Activated CD4-positive, alpha-beta T cell treated with anti-CD3 and anti-CD28 coated beads, Interleukin-2, amount 50 U/mL, for 16 hours (primary cell): ENCODE data around the gene KHDC3L.
"Not testable (repeated sequence)": the region's sequence is repeated elsewhere in the genome, so short reads cannot be mapped to it uniquely, and the experiment has no call there.

ENCODE experiments used
- DNase-seq: peaks from one replicate; pipeline ENCODE4 v3.0.0-alpha.2; 2020

Gene KHDC3L

DNA sequence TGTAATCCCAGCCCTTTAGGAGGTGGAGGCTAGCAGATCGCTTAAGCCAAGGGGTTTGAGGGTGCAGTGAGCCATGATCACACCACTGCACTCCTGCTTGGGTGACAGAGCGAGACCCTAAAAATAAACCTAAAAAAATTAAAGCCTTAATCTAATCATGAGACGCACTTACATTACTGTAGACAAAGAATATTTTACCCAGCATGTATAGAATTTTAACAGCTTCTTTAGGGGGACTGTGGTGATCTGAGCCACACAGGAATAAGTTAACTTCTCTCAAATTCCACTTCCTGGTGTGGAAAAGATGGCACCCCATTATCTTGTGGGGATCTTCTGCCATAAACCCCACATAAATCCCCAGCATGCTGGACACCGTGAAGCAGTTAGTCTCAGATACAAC lies 9.5 kb downstream of the KHDC3L start:
- DNase-seq, result no peak

DNA sequence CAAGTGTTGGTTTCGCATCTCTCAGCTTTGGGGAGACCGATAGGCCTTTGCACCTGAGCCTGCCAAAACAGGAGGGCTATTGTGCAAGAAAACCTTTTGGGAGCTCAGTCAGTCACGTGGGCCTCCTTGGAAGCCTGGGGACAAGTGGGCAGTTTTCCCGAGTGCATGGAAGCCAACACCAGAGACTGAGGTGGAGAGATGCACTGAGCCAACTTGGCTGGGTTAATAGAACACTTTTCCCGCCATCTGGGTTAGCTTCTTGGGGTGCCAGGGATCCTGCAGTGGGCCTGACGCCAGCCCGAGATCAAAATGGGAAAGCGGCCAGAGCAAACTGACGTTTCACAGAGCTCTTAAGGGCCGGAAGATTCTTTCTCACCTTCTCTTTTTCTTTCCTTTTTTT lies 10.1 kb downstream of the KHDC3L start:
- no peak for DNase-seq

DNA sequence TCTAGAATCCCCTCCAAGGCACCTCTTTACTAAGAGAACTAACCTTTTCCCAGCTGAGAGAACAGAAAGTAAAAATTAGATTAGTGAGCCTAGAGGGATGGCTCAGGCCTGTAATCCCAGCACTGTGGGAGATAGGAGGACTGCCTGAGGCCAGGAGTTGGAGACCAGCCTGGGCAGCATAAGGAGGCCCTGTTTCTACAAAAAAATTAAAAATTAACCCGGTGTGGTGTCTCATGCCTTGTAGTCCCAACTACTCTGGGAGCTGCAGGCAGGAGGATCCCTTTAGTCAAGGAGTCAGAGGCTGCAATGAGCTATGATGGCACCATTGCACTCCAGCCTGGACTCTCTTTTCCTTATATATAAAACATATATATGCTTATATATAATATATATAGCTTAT lies 12.8 kb downstream of the KHDC3L start:
- DNase-seq, result no peak

DNA sequence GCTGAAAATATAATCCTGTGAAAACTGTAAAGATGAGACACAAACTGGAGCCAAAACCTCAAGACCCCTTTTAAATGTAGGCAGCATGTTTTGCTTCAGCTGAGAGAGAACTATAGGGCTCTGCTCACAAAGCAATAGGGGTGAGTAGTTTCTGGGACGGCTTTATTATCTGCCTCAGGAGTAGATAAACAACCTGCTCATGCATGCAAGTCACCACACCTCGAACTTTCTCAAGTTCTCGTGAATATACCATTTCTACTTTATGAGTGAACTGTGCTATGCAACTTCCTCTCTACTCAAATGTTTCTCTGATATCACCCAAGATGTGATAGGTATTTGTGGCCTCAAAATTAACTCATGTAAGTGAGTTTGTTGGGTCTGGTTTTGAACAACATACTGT lies 14.8 kb downstream of the KHDC3L start:
- DNase-seq, result no peak

DNA sequence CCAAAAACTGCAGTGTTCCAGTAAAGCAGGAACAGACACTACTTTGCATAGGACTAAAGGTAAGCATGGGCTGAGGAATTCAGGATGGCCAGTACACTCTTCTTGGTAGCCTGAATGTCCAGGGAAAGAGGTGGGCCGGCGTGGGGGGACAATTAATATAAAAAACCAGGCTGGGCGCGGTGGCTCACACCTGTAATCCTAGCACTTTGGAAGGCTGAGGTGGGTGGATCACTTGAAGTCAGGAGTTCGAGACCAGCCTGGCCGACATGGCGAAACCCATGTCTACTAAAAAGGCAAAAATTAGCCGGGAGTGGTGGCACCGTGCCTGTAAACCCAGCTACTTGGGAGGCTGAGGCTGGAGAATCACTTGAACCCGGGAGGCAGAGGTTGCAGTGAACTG lies 19.1 kb downstream of the KHDC3L start:
- not testable (repeated sequence) for DNase-seq

DNA sequence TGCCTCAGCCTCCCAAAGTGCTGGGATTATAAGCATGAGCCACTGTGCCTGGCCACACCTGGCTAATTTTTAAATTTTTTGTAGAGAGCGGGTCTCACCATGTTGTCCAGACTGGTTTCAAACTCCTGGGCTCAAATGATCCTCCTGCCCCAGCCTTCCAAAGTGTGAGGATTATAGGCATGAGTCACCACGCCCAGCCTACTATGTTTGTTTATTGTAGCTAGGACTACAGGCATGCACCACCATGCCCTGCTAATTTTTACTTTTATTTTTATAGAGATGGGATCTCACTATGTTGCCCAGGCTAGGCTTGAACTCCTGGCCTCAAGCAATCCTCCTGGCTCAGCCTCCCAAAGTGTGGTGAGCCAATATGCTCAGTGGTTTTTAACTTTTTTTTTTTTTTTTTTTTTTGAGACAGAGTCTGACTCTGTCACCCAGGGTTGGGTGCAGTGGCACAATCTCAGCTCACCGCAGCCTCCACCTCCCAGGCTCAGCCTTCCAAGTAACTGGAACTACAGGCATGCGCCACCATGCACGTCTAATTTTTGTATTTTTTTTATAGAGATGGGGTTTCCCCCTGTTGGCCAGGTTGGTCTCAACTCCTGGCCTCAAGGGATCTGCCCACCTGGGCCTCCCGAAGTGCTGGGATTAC lies 20.1 kb downstream of the KHDC3L start:
- DNase-seq, result no peak

DNA sequence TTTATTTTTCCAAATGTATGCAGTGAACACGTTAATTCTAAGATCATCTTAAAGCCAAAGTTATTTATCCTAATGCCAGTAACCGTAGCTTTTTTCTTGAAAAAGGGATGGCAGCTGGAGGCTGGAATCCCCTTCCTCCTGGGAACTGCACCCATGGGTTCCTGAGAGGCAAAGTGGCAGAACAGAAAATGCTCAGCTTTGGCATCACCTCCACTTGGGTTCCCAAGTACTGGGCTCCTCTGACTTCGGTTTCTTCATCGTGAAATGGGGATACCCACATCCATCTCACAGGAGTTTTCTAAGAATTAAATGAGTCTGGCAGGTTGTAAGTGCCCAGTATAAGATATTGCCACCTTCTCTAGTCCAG lies 26.0 kb downstream of the KHDC3L start:
- DNase-seq, result no peak

DNA sequence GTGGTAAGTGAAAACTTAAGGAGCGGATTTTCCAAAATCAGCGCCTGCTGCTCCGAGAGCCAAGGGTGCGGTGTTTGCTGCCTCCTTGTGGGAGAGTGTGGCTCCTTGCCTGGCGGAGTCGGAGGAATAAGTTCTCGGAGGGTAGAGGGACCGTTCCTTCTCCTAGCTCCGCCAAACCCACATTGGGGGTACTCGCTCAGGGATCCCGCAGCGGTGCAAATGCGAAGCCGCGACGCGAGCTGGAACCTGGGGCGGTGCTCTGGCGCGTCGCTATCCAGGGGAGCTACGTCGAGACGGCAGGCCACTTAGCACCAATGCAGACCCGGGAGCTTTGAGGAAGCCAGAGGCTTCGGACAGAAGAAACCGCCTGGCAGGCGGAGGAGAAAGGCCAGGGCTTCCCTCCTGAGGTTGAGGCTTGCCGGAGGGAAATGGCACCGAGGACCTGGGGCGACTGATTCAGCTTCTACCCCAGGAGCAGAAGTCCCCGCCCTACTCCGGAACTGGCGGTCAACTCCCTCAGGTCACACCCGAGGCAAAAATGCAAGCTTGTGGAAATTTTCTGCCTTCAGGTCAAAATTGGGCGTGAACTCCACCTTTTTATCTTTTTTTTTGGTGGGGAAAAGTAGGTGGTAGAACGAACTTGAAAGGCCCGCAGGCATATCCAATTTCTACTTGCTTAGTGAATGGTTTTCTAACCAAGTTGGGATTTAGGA lies 26.5 kb downstream of the KHDC3L start:
- DNase-seq, result peak; percentile 75

DNA sequence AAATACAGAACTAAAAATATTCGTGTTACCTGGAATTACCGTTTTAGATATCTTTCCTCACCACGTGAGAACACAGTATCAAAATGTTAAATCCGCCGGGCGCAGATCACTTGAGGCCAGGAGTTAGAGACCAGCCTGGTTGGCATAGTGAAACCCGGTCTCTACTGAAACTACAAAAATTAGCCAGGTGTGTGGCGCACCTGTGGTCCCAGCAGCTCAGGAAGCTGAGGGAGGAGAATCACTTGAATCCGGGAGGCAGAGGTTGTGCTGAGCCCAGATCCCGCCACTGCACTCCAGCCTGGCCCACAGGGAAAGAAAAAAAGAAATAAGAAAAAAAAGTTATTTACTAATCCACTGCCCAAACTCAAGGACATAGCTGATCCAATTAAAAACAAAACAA lies 27.4 kb downstream of the KHDC3L start:
- no peak for DNase-seq

DNA sequence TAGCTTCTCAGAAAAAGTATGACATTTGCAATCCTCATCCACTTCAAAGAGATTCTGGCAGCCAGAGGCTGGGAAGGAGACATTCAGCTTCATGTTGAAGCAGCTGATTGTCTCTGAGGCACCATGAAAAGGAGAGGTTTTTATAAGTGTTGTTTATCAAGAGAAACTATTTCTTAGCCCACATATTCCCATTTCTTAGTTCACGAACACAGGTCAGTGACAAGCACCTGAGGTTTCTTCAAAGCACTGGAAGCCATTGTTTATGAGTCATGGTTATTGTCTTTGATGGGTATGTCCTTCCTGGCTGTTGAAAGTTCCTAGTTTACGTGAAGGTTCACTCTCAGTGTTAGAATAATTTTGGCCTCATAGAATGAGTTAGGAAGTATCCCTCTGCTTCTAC lies 29.2 kb downstream of the KHDC3L start:
- no peak for DNase-seq

DNA sequence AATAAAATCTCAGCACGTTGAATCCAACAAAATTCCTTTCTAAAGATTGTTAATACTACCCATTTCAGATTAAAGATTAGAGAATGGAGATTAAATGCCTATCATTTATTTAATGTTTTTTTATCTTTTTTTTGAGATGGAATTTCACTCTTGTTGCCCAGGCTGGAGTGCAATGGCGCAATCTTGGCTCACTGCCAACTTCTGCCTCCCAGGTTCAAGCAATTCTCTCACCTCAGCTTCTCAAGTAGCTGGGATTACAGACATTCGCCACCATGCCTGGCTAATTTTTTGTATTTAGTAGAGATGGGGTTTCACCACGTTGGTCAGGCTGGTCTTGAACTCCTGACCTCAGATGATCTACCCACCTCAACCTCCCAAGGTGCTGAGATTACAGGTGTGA lies 29.7 kb downstream of the KHDC3L start:
- not testable (repeated sequence) for DNase-seq

DNA sequence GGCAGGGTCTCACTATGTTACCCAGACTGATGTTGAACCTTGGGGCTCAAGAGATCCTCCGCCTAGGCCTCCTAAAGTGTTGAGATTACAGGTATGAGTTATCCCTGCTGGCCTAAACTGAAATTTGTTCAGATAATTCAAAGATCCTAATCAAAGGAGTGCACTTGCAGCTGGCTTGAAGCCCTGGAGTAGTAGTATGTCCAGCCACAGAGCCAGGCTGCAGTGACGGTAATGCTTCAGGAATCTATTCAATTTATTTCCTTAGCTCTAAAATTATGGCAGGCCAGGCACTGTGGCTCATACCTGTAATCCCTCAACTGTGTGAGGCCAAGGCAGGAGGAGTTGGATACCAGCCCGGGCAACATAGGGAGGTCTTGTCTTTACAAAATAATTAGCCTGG lies 30.8 kb downstream of the KHDC3L start:
- no peak for DNase-seq

DNA sequence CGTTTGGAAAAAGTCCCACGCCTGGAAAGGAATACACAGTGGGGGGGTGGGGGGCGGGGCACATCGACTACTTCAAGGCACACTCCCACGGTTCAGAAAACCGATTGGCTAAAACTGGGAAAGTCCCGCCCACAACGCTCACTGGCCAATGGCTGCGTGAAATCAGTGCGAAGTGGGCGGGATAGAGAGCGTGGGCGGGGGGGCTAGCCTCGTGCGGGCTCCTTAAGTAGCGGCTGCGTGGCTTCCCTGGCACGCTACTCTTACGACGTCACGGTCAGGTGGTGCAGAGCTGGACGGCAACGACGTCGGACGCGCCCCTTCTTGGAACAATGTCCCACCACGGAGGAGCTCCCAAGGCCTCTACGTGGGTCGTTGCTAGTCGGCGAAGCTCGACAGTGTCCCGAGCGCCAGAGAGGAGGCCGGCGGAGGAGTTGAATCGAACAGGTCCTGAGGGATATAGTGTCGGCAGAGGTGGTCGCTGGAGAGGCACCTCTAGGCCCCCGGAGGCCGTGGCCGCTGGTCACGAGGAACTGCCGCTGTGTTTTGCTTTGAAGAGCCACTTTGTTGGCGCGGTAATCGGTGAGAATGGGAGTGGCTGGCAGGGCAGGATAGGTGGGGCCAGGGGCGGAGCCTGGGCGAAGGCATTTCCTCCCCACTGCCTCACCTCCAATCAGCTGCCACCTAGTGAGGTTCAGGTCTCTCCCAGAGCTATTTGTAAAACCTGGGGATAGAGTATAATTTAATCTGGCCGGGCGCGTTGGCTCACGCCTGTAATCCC lies 32.3 kb downstream of the KHDC3L start, which contains the start of gene DDX43:
Gene DDX43 (plus strand): TSS at position 252 of the 778 bp plus-strand sequence. CDS start 78 bp downstream, at position 330.
- DNase-seq, result peak; percentile 28

DNA sequence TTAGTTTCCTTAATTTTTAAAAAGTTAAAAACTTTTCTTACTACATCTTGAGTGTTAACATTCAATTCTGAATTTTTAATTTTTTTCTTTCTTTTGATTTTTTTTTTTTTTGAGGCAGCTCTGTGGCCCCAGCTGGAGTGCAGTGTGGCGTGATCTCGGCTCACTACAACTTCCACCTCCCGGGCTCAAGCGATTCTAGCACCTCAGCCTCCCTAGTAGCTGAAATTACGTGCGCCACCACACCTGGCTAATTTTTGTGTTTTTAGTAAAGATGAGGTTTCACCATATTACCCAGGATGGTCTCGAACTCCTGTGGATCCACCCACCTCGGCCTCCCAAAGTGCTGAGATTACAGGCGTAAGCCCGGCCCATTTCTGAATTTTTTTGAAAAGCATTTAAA lies 33.4 kb downstream of the KHDC3L start:
- DNase-seq, result no peak

DNA sequence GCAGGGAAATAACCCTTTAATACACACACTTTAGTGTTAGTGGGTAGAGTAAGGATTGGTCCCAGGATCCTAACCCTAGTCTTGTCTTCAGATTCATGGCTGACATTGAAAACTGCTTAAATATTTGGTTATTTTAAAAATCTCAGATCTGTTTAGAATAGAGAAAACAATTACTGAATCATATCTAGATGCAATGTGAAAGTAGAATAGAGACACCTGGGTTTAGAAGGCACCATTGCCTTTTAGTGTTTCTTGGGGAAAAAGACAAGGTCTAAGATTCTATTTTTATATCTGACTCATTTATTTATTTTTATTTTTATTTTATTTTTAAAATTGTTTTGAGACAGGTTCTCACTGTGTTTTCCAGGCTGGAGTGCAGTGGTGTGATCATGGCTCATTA lies 38.2 kb downstream of the KHDC3L start:
- no peak for DNase-seq

DNA sequence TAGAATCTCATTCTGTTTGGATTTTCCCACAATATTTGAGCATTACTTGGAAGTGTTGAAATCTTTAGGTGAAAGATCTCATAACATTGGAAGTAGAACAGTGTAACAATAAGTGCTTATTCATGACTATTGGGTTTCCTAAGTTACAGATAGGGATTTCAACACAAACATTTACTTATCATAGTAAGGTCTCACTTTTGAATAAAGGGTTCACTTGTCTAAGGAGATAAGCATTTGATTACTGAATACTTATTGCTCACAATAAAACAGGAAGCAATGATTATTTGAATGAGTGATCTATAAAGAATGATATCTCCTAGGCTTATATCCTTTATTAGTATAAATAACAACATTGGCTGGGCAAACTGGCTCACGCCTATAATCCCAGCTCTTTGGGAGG lies 46.9 kb downstream of the KHDC3L start:
- DNase-seq, result no peak

DNA sequence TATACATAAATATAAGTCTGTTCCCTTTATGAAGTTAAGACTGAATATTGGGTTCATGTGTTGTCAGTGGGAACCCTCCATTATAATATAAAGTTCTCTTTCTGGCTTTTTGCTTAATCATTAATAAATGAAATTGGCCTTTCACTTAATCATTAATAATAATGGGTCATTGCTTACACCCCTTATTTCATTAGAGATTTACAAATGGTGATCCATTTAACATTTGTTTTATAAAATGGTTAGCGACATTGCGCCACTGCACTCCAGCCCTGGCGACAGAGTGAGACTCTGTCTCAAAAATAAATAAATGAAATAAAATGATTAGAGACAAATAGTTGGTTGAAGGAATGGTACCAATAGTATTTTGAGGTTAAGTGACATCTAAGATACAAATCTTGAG lies 50.6 kb downstream of the KHDC3L start:
- no peak for DNase-seq
